ENCODE data around the gene KLF6.

The KLF6 gene

GRCh38 chr10:3766046-3766756 is 18.8 kb downstream of the KLF6 start:
- TF ChIP-seq, protein P1, sequence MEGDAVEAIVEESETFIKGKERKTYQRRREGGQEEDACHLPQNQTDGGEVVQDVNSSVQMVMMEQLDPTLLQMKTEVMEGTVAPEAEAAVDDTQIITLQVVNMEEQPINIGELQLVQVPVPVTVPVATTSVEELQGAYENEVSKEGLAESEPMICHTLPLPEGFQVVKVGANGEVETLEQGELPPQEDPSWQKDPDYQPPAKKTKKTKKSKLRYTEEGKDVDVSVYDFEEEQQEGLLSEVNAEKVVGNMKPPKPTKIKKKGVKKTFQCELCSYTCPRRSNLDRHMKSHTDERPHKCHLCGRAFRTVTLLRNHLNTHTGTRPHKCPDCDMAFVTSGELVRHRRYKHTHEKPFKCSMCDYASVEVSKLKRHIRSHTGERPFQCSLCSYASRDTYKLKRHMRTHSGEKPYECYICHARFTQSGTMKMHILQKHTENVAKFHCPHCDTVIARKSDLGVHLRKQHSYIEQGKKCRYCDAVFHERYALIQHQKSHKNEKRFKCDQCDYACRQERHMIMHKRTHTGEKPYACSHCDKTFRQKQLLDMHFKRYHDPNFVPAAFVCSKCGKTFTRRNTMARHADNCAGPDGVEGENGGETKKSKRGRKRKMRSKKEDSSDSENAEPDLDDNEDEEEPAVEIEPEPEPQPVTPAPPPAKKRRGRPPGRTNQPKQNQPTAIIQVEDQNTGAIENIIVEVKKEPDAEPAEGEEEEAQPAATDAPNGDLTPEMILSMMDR (conservative IDR thresholded peaks at IDR 0.05; ENCODE audit: low read depth, low read length) = no peak
- H3K4me3 ChIP-seq (ENCODE audit: low read depth, low read length) = no peak overlapping the region
- DNase-seq (ENCODE audit: low read depth) = no peak

- TF ChIP-seq, protein P1 (conservative IDR thresholded peaks at IDR 0.05; ENCODE audit: low read depth, low read length) = no peak
- no peak overlapping the region for H3K4me3 ChIP-seq (ENCODE audit: low read depth, low read length)
- DNase-seq (ENCODE audit: low read depth) = no peak
Observed at GRCh38 chr10:3765146-3765545, 19.9 kb downstream of the KLF6 start.

GRCh38 chr10:3764626-3765112 is 20.3 kb downstream of the KLF6 start:
- H3K4me3 ChIP-seq (ENCODE audit: low read depth, low read length) = no peak overlapping the region
- DNase-seq (ENCODE audit: low read depth) = no peak
- TF ChIP-seq, protein P1 (conservative IDR thresholded peaks at IDR 0.05; ENCODE audit: low read depth, low read length) = no peak

GRCh38 chr10:3763852-3764625 is 21.0 kb downstream of the KLF6 start:
- TF ChIP-seq, protein P1 (conservative IDR thresholded peaks at IDR 0.05; ENCODE audit: low read depth, low read length) = no peak
- DNase-seq (ENCODE audit: low read depth) = peak; percentile 66
- H3K4me3 ChIP-seq (ENCODE audit: low read depth, low read length) = no peak overlapping the region

DNA sequence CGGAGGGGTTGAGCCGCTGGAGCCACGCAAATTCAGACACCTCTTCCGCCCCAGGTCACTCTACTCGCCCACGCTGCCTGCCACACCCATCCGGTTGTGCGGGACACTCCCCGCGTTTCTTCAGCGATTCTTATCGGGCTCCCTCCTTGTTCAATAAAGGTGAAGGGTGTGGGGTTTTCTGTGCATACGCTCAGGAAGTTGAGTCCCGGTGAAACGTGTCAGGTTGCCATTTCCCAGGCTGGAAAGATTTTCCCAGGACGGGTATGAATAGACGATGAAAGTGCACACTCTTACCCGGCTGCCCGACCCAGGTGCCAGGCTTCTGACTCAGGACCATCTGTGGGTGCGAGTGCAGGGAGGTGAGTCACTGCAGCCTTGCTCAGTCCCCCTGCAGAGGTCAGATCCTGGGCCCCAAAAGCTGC is 22.0 kb downstream of the KLF6 start:
- DNase-seq (ENCODE audit: low read depth) = peak; percentile 60
- no peak overlapping the region for H3K4me3 ChIP-seq (ENCODE audit: low read depth, low read length)
- TF ChIP-seq, protein P1 (conservative IDR thresholded peaks at IDR 0.05; ENCODE audit: low read depth, low read length) = no peak

GRCh38 chr10:3762309-3762708 is 22.7 kb downstream of the KLF6 start:
- no peak overlapping the region for H3K4me3 ChIP-seq (ENCODE audit: low read depth, low read length)
- no peak for DNase-seq (ENCODE audit: low read depth)
- TF ChIP-seq, protein P1 (conservative IDR thresholded peaks at IDR 0.05; ENCODE audit: low read depth, low read length) = no peak

Data from choroid plexus epithelial cell (primary cell).